ENCODE data around the gene ZNF235.

Gene ZNF235

GRCh38 chr19:44303976-44304568 lies 753 bp downstream of the ZNF235 start:
- Histone ChIP-seq H3K36me3 (ENCODE audit: control insufficient read depth in 1 of 2, insufficient read depth in 2 of 2, low read length in 2 of 2) (peaks cover 12 to 33% of the 10 kb centered on the region in 2 donors), H3K27me3 (ENCODE audit: low read depth, low read length) (no peaks in the 10 kb centered on the region), H3K4me3 (ENCODE audit: low read depth in 1 of 2, low read length in 2 of 2) (peak overlapping the region; percentile 85 to 89), H3K4me1 (ENCODE audit: control insufficient read depth in 1 of 2, insufficient read depth in 2 of 2, low read length in 2 of 2) (peaks cover 0 to 9% of the 10 kb centered on the region in 2 donors), H3K9me3 (ENCODE audit: control insufficient read depth in 1 of 2, low read length in 2 of 2) (peaks cover 7 to 25% of the 10 kb centered on the region in 2 donors), H3K27ac (ENCODE audit: low read length) (peak overlapping the region; percentile 81)

- Histone ChIP-seq H3K36me3 (ENCODE audit: control insufficient read depth in 1 of 2, insufficient read depth in 2 of 2, low read length in 2 of 2) (peaks cover 20 to 40% of the 10 kb centered on the region in 2 donors), H3K9me3 (ENCODE audit: control insufficient read depth in 1 of 2, low read length in 2 of 2) (peaks cover 7 to 19% of the 10 kb centered on the region in 2 donors), H3K27ac (ENCODE audit: low read length) (no peak overlapping the region), H3K4me3 (ENCODE audit: low read depth in 1 of 2, low read length in 2 of 2) (peak overlapping the region; percentile 85 to 89), H3K27me3 (ENCODE audit: low read depth, low read length) (no peaks in the 10 kb centered on the region), H3K4me1 (ENCODE audit: control insufficient read depth in 1 of 2, insufficient read depth in 2 of 2, low read length in 2 of 2) (peaks cover 0 to 9% of the 10 kb centered on the region in 2 donors)
Observed at GRCh38 chr19:44303320-44303719, 1.5 kb downstream of the ZNF235 start.

GRCh38 chr19:44284968-44285367 lies 19.9 kb downstream of the ZNF235 start:
- peaks cover 46 to 83% of the 10 kb centered on the region in 2 donors for H3K9me3 ChIP-seq (ENCODE audit: control insufficient read depth in 1 of 2, low read length in 2 of 2)
- peaks cover 0 to 11% of the 10 kb centered on the region in 2 donors for H3K4me1 ChIP-seq (ENCODE audit: control insufficient read depth in 1 of 2, insufficient read depth in 2 of 2, low read length in 2 of 2)
- peaks cover 32 to 48% of the 10 kb centered on the region in 2 donors for H3K36me3 ChIP-seq (ENCODE audit: control insufficient read depth in 1 of 2, insufficient read depth in 2 of 2, low read length in 2 of 2)
- no peak overlapping the region for H3K27ac ChIP-seq (ENCODE audit: low read length)
- no peaks in the 10 kb centered on the region for H3K27me3 ChIP-seq (ENCODE audit: low read depth, low read length)
- peak overlapping the region in 1 of 2 donors; percentile 54 for H3K4me3 ChIP-seq (ENCODE audit: low read depth in 1 of 2, low read length in 2 of 2)

GRCh38 chr19:44282846-44283245 lies 22.0 kb downstream of the ZNF235 start:
- H3K27ac ChIP-seq (ENCODE audit: low read length): no peak overlapping the region
- H3K4me1 ChIP-seq (ENCODE audit: control insufficient read depth in 1 of 2, insufficient read depth in 2 of 2, low read length in 2 of 2): peaks cover 0 to 11% of the 10 kb centered on the region in 2 donors
- H3K9me3 ChIP-seq (ENCODE audit: control insufficient read depth in 1 of 2, low read length in 2 of 2): peaks cover 26 to 76% of the 10 kb centered on the region in 2 donors
- peaks cover 11 to 32% of the 10 kb centered on the region in 2 donors for H3K36me3 ChIP-seq (ENCODE audit: control insufficient read depth in 1 of 2, insufficient read depth in 2 of 2, low read length in 2 of 2)
- H3K27me3 ChIP-seq (ENCODE audit: low read depth, low read length): no peaks in the 10 kb centered on the region
- peak overlapping the region in 1 of 2 donors; percentile 54 for H3K4me3 ChIP-seq (ENCODE audit: low read depth in 1 of 2, low read length in 2 of 2)

- Histone ChIP-seq H3K4me1 (ENCODE audit: control insufficient read depth in 1 of 2, insufficient read depth in 2 of 2, low read length in 2 of 2) (peaks cover 0 to 11% of the 10 kb centered on the region in 2 donors), H3K27ac (ENCODE audit: low read length) (no peak overlapping the region), H3K9me3 (ENCODE audit: control insufficient read depth in 1 of 2, low read length in 2 of 2) (peaks cover 12 to 74% of the 10 kb centered on the region in 2 donors), H3K27me3 (ENCODE audit: low read depth, low read length) (no peaks in the 10 kb centered on the region), H3K36me3 (ENCODE audit: control insufficient read depth in 1 of 2, insufficient read depth in 2 of 2, low read length in 2 of 2) (peaks cover 0 to 33% of the 10 kb centered on the region in 2 donors), H3K4me3 (ENCODE audit: low read depth in 1 of 2, low read length in 2 of 2) (peak overlapping the region in 1 of 2 donors; percentile 17)
Observed at GRCh38 chr19:44280916-44281315, 23.9 kb downstream of the ZNF235 start.

- Histone ChIP-seq H3K36me3 (ENCODE audit: control insufficient read depth in 1 of 2, insufficient read depth in 2 of 2, low read length in 2 of 2) (peaks cover 0 to 42% of the 10 kb centered on the region in 2 donors), H3K9me3 (ENCODE audit: control insufficient read depth in 1 of 2, low read length in 2 of 2) (peaks cover 24 to 67% of the 10 kb centered on the region in 2 donors), H3K27ac (ENCODE audit: low read length) (no peak overlapping the region), H3K4me3 (ENCODE audit: low read depth in 1 of 2, low read length in 2 of 2) (no peak overlapping the region), H3K27me3 (ENCODE audit: low read depth, low read length) (no peaks in the 10 kb centered on the region), H3K4me1 (ENCODE audit: control insufficient read depth in 1 of 2, insufficient read depth in 2 of 2, low read length in 2 of 2) (no peaks in the 10 kb centered on the region)
Observed at GRCh38 chr19:44278181-44278690, 26.6 kb downstream of the ZNF235 start.

GRCh38 chr19:44277331-44277730 lies 27.5 kb downstream of the ZNF235 start:
- H3K36me3 ChIP-seq (ENCODE audit: control insufficient read depth in 1 of 2, insufficient read depth in 2 of 2, low read length in 2 of 2): peaks cover 3 to 50% of the 10 kb centered on the region in 2 donors
- H3K9me3 ChIP-seq (ENCODE audit: control insufficient read depth in 1 of 2, low read length in 2 of 2): peaks cover 31 to 65% of the 10 kb centered on the region in 2 donors
- no peak overlapping the region for H3K4me3 ChIP-seq (ENCODE audit: low read depth in 1 of 2, low read length in 2 of 2)
- no peaks in the 10 kb centered on the region for H3K4me1 ChIP-seq (ENCODE audit: control insufficient read depth in 1 of 2, insufficient read depth in 2 of 2, low read length in 2 of 2)
- no peaks in the 10 kb centered on the region for H3K27me3 ChIP-seq (ENCODE audit: low read depth, low read length)
- H3K27ac ChIP-seq (ENCODE audit: low read length): no peak overlapping the region

GRCh38 chr19:44260695-44261446 lies 44.0 kb downstream of the ZNF235 start:
- Histone ChIP-seq H3K9me3 (ENCODE audit: control insufficient read depth in 1 of 2, low read length in 2 of 2) (peaks cover 11 to 58% of the 10 kb centered on the region in 2 donors), H3K4me1 (ENCODE audit: control insufficient read depth in 1 of 2, insufficient read depth in 2 of 2, low read length in 2 of 2) (no peaks in the 10 kb centered on the region), H3K4me3 (ENCODE audit: low read depth in 1 of 2, low read length in 2 of 2) (peak overlapping the region; percentile 62 to 70), H3K27me3 (ENCODE audit: low read depth, low read length) (no peaks in the 10 kb centered on the region), H3K36me3 (ENCODE audit: control insufficient read depth in 1 of 2, insufficient read depth in 2 of 2, low read length in 2 of 2) (peaks cover 0 to 13% of the 10 kb centered on the region in 2 donors), H3K27ac (ENCODE audit: low read length) (no peak overlapping the region)

GRCh38 chr19:44260343-44260681 lies 44.5 kb downstream of the ZNF235 start:
- H3K27ac ChIP-seq (ENCODE audit: low read length): peak overlapping the region; percentile 77
- H3K36me3 ChIP-seq (ENCODE audit: control insufficient read depth in 1 of 2, insufficient read depth in 2 of 2, low read length in 2 of 2): peaks cover 0 to 12% of the 10 kb centered on the region in 2 donors
- peaks cover 17 to 62% of the 10 kb centered on the region in 2 donors for H3K9me3 ChIP-seq (ENCODE audit: control insufficient read depth in 1 of 2, low read length in 2 of 2)
- H3K4me3 ChIP-seq (ENCODE audit: low read depth in 1 of 2, low read length in 2 of 2): peak overlapping the region; percentile 62 to 70
- no peaks in the 10 kb centered on the region for H3K27me3 ChIP-seq (ENCODE audit: low read depth, low read length)
- H3K4me1 ChIP-seq (ENCODE audit: control insufficient read depth in 1 of 2, insufficient read depth in 2 of 2, low read length in 2 of 2): no peaks in the 10 kb centered on the region

- no peaks in the 10 kb centered on the region for H3K4me1 ChIP-seq (ENCODE audit: control insufficient read depth in 1 of 2, insufficient read depth in 2 of 2, low read length in 2 of 2)
- H3K9me3 ChIP-seq (ENCODE audit: control insufficient read depth in 1 of 2, low read length in 2 of 2): peaks cover 30 to 71% of the 10 kb centered on the region in 2 donors
- H3K27me3 ChIP-seq (ENCODE audit: low read depth, low read length): no peaks in the 10 kb centered on the region
- H3K4me3 ChIP-seq (ENCODE audit: low read depth in 1 of 2, low read length in 2 of 2): peak overlapping the region in 1 of 2 donors; percentile 62
- peaks cover 0 to 24% of the 10 kb centered on the region in 2 donors for H3K36me3 ChIP-seq (ENCODE audit: control insufficient read depth in 1 of 2, insufficient read depth in 2 of 2, low read length in 2 of 2)
- no peak overlapping the region for H3K27ac ChIP-seq (ENCODE audit: low read length)
Observed at GRCh38 chr19:44258835-44259413, 45.9 kb downstream of the ZNF235 start.

GRCh38 chr19:44258136-44258535 lies 46.7 kb downstream of the ZNF235 start:
- H3K27me3 ChIP-seq (ENCODE audit: low read depth, low read length): no peaks in the 10 kb centered on the region
- no peak overlapping the region for H3K27ac ChIP-seq (ENCODE audit: low read length)
- H3K4me1 ChIP-seq (ENCODE audit: control insufficient read depth in 1 of 2, insufficient read depth in 2 of 2, low read length in 2 of 2): no peaks in the 10 kb centered on the region
- H3K4me3 ChIP-seq (ENCODE audit: low read depth in 1 of 2, low read length in 2 of 2): no peak overlapping the region
- H3K36me3 ChIP-seq (ENCODE audit: control insufficient read depth in 1 of 2, insufficient read depth in 2 of 2, low read length in 2 of 2): peaks cover 0 to 26% of the 10 kb centered on the region in 2 donors
- H3K9me3 ChIP-seq (ENCODE audit: control insufficient read depth in 1 of 2, low read length in 2 of 2): peaks cover 32 to 71% of the 10 kb centered on the region in 2 donors
